ENCODE data around the gene SNRPN.
"Not testable (repeated sequence)": the region's sequence is repeated elsewhere in the genome, so short reads cannot be mapped to it uniquely, and the experiment has no call there.

SNRPN gene

GRCh38 chr15:24933716-24934115 is 21.1 kb upstream of the SNRPN start:
- H3K4ac ChIP-seq (ENCODE audit: low read length), result no peak overlapping the region
- H2AK5ac ChIP-seq (ENCODE audit: low read depth, low read length), result no peak overlapping the region
- no peak overlapping the region for H3K9ac ChIP-seq (ENCODE audit: low read depth, low read length, poor library complexity)
- H3K18ac ChIP-seq (ENCODE audit: low read length), result no peak overlapping the region
- no peak overlapping the region for H4K91ac ChIP-seq (ENCODE audit: low read depth, low read length, poor library complexity)
- H2BK15ac ChIP-seq (ENCODE audit: low read length), result no peak overlapping the region
- no peaks in the 10 kb centered on the region for H3K27me3 ChIP-seq (ENCODE audit: control insufficient read depth in 3 of 3, insufficient read depth in 3 of 3, low read depth in 1 of 3, low read length in 3 of 3)
- H3K36me3 ChIP-seq (replicated peaks in 1 of 2; ENCODE audit: control insufficient read depth in 2 of 2, insufficient read depth in 2 of 2, low read length in 2 of 2), result no peaks in the 10 kb centered on the region
- no peak overlapping the region for H3K14ac ChIP-seq (ENCODE audit: low read length)
- no peak overlapping the region for H2BK12ac ChIP-seq (ENCODE audit: low read length)
- H3K79me1 ChIP-seq (ENCODE audit: low read depth, low read length), result no peaks in the 10 kb centered on the region
- H2BK5ac ChIP-seq (ENCODE audit: low read length), result no peak overlapping the region
- no peak overlapping the region for H2BK120ac ChIP-seq (ENCODE audit: low read depth, low read length)
- H4K8ac ChIP-seq (ENCODE audit: low read depth, low read length), result no peak overlapping the region
- no peak overlapping the region for H3K4me3 ChIP-seq (ENCODE audit: low read length in 2 of 2)
- H2AFZ ChIP-seq (ENCODE audit: low read length), result no peak overlapping the region
- no peak overlapping the region for H3K4me2 ChIP-seq (ENCODE audit: insufficient read depth, low read length, poor library complexity, severe bottlenecking)
- no peak overlapping the region for H3K27ac ChIP-seq (replicated peaks; ENCODE audit: low read length)
- DNase-seq (ENCODE audit: low spot score), result no peak
- no peaks in the 10 kb centered on the region for H3K9me3 ChIP-seq (replicated peaks in 1 of 2; ENCODE audit: control insufficient read depth in 2 of 2, insufficient read depth in 1 of 2, low read depth in 1 of 2, low read length in 2 of 2)
- no peak overlapping the region for H3K23ac ChIP-seq (ENCODE audit: low read depth, low read length, poor library complexity)
- no peaks in the 10 kb centered on the region for H3K4me1 ChIP-seq (ENCODE audit: control insufficient read depth in 2 of 2, insufficient read depth in 1 of 2, low read depth in 1 of 2, low read length in 2 of 2)
- WGBS, 2 donors (ENCODE audit: extremely low coverage in 2 of 2, insufficient read length in 2 of 2, insufficient replicate concordance in 1 of 2), result no CpG with 5 or more reads among the region's 7 CpGs

GRCh38 chr15:24938224-24938623 is 16.6 kb upstream of the SNRPN start:
- not testable (repeated sequence) for H2BK5ac ChIP-seq (ENCODE audit: low read length); H3K9ac ChIP-seq (ENCODE audit: low read depth, low read length, poor library complexity)

GRCh38 chr15:24940236-24940635 is 14.6 kb upstream of the SNRPN start:
- no peak overlapping the region for H2BK120ac ChIP-seq (ENCODE audit: low read depth, low read length)
- H3K36me3 ChIP-seq (replicated peaks in 1 of 2; ENCODE audit: control insufficient read depth in 2 of 2, insufficient read depth in 2 of 2, low read length in 2 of 2), result peaks cover 0 to 3% of the 10 kb centered on the region in 2 donors
- H3K14ac ChIP-seq (ENCODE audit: low read length), result no peak overlapping the region
- no peak overlapping the region for H3K4ac ChIP-seq (ENCODE audit: low read length)
- H3K23ac ChIP-seq (ENCODE audit: low read depth, low read length, poor library complexity), result no peak overlapping the region
- H2AK5ac ChIP-seq (ENCODE audit: low read depth, low read length), result no peak overlapping the region
- H3K79me1 ChIP-seq (ENCODE audit: low read depth, low read length), result no peaks in the 10 kb centered on the region
- DNase-seq (ENCODE audit: low spot score), result no peak
- no peak overlapping the region for H2BK5ac ChIP-seq (ENCODE audit: low read length)
- WGBS, 2 donors (ENCODE audit: extremely low coverage in 2 of 2, insufficient read length in 2 of 2, insufficient replicate concordance in 1 of 2), result no CpG with 5 or more reads among the region's 2 CpGs
- no peak overlapping the region for H3K4me2 ChIP-seq (ENCODE audit: insufficient read depth, low read length, poor library complexity, severe bottlenecking)
- no peak overlapping the region for H2BK12ac ChIP-seq (ENCODE audit: low read length)
- H3K4me3 ChIP-seq (ENCODE audit: low read length in 2 of 2), result no peak overlapping the region
- H4K91ac ChIP-seq (ENCODE audit: low read depth, low read length, poor library complexity), result no peak overlapping the region
- no peak overlapping the region for H3K18ac ChIP-seq (ENCODE audit: low read length)
- peaks cover 0 to 2% of the 10 kb centered on the region in 2 donors for H3K9me3 ChIP-seq (replicated peaks in 1 of 2; ENCODE audit: control insufficient read depth in 2 of 2, insufficient read depth in 1 of 2, low read depth in 1 of 2, low read length in 2 of 2)
- H3K27me3 ChIP-seq (ENCODE audit: control insufficient read depth in 3 of 3, insufficient read depth in 3 of 3, low read depth in 1 of 3, low read length in 3 of 3), result no peaks in the 10 kb centered on the region
- no peak overlapping the region for H2AFZ ChIP-seq (ENCODE audit: low read length)
- H3K27ac ChIP-seq (replicated peaks; ENCODE audit: low read length), result no peak overlapping the region
- H3K9ac ChIP-seq (ENCODE audit: low read depth, low read length, poor library complexity), result no peak overlapping the region
- H4K8ac ChIP-seq (ENCODE audit: low read depth, low read length), result no peak overlapping the region
- H2BK15ac ChIP-seq (ENCODE audit: low read length), result no peak overlapping the region
- no peaks in the 10 kb centered on the region for H3K4me1 ChIP-seq (ENCODE audit: control insufficient read depth in 2 of 2, insufficient read depth in 1 of 2, low read depth in 1 of 2, low read length in 2 of 2)

More at GRCh38 chr15:24938224-24938623, 16.6 kb upstream of the SNRPN start:
- H3K9me3 ChIP-seq (replicated peaks in 1 of 2; ENCODE audit: control insufficient read depth in 2 of 2, insufficient read depth in 1 of 2, low read depth in 1 of 2, low read length in 2 of 2); H3K4ac ChIP-seq (ENCODE audit: low read length); H4K91ac ChIP-seq (ENCODE audit: low read depth, low read length, poor library complexity); H2BK12ac ChIP-seq (ENCODE audit: low read length); H3K27me3 ChIP-seq (ENCODE audit: control insufficient read depth in 3 of 3, insufficient read depth in 3 of 3, low read depth in 1 of 3, low read length in 3 of 3); H3K36me3 ChIP-seq (replicated peaks in 1 of 2; ENCODE audit: control insufficient read depth in 2 of 2, insufficient read depth in 2 of 2, low read length in 2 of 2); H3K14ac ChIP-seq (ENCODE audit: low read length); H3K4me2 ChIP-seq (ENCODE audit: insufficient read depth, low read length, poor library complexity, severe bottlenecking); H3K18ac ChIP-seq (ENCODE audit: low read length); H4K8ac ChIP-seq (ENCODE audit: low read depth, low read length); H2BK15ac ChIP-seq (ENCODE audit: low read length); H2AFZ ChIP-seq (ENCODE audit: low read length); H3K4me1 ChIP-seq (ENCODE audit: control insufficient read depth in 2 of 2, insufficient read depth in 1 of 2, low read depth in 1 of 2, low read length in 2 of 2); H3K27ac ChIP-seq (replicated peaks; ENCODE audit: low read length); H2AK5ac ChIP-seq (ENCODE audit: low read depth, low read length); H2BK120ac ChIP-seq (ENCODE audit: low read depth, low read length); H3K79me1 ChIP-seq (ENCODE audit: low read depth, low read length); DNase-seq (ENCODE audit: low spot score); H3K4me3 ChIP-seq (ENCODE audit: low read length in 2 of 2); H3K23ac ChIP-seq (ENCODE audit: low read depth, low read length, poor library complexity): not testable (repeated sequence)
- no CpG with 5 or more reads among the region's 3 CpGs for WGBS, 2 donors (ENCODE audit: extremely low coverage in 2 of 2, insufficient read length in 2 of 2, insufficient replicate concordance in 1 of 2)

GRCh38 chr15:24943361-24943760 is 11.4 kb upstream of the SNRPN start:
- H3K27ac ChIP-seq (replicated peaks; ENCODE audit: low read length), result no peak overlapping the region
- no peak overlapping the region for H2AK5ac ChIP-seq (ENCODE audit: low read depth, low read length)
- H2BK15ac ChIP-seq (ENCODE audit: low read length), result no peak overlapping the region
- H3K18ac ChIP-seq (ENCODE audit: low read length), result no peak overlapping the region
- no peak overlapping the region for H3K4me2 ChIP-seq (ENCODE audit: insufficient read depth, low read length, poor library complexity, severe bottlenecking)
- H4K8ac ChIP-seq (ENCODE audit: low read depth, low read length), result no peak overlapping the region
- no peak overlapping the region for H3K9ac ChIP-seq (ENCODE audit: low read depth, low read length, poor library complexity)
- H3K14ac ChIP-seq (ENCODE audit: low read length), result no peak overlapping the region
- no peaks in the 10 kb centered on the region for H3K27me3 ChIP-seq (ENCODE audit: control insufficient read depth in 3 of 3, insufficient read depth in 3 of 3, low read depth in 1 of 3, low read length in 3 of 3)
- no peak overlapping the region for H2BK5ac ChIP-seq (ENCODE audit: low read length)
- H3K23ac ChIP-seq (ENCODE audit: low read depth, low read length, poor library complexity), result no peak overlapping the region
- WGBS, 2 donors (ENCODE audit: extremely low coverage in 2 of 2, insufficient read length in 2 of 2, insufficient replicate concordance in 1 of 2), result no CpG with 5 or more reads among the region's 1 CpG
- no peaks in the 10 kb centered on the region for H3K4me1 ChIP-seq (ENCODE audit: control insufficient read depth in 2 of 2, insufficient read depth in 1 of 2, low read depth in 1 of 2, low read length in 2 of 2)
- no peak overlapping the region for H3K4ac ChIP-seq (ENCODE audit: low read length)
- H2BK12ac ChIP-seq (ENCODE audit: low read length), result no peak overlapping the region
- H3K9me3 ChIP-seq (replicated peaks in 1 of 2; ENCODE audit: control insufficient read depth in 2 of 2, insufficient read depth in 1 of 2, low read depth in 1 of 2, low read length in 2 of 2), result peaks cover 0 to 2% of the 10 kb centered on the region in 2 donors
- H3K36me3 ChIP-seq (replicated peaks in 1 of 2; ENCODE audit: control insufficient read depth in 2 of 2, insufficient read depth in 2 of 2, low read length in 2 of 2), result peaks cover 0 to 3% of the 10 kb centered on the region in 2 donors
- DNase-seq (ENCODE audit: low spot score), result no peak
- no peak overlapping the region for H2AFZ ChIP-seq (ENCODE audit: low read length)
- no peak overlapping the region for H3K4me3 ChIP-seq (ENCODE audit: low read length in 2 of 2)
- no peaks in the 10 kb centered on the region for H3K79me1 ChIP-seq (ENCODE audit: low read depth, low read length)
- H2BK120ac ChIP-seq (ENCODE audit: low read depth, low read length), result no peak overlapping the region
- H4K91ac ChIP-seq (ENCODE audit: low read depth, low read length, poor library complexity), result no peak overlapping the region

Data from neuronal stem cell (in vitro differentiated cells).